Measurements from ENCODE around the gene GLIS1. TPM values are rescaled to one million over a fixed set of nuclear protein-coding genes. Genes with fewer than 3 reads are reported as not detected.

Gene GLIS1
- total and polyA plus RNA-seq, 2 experiments from 2014 or later: 0.77 to 0.95 TPM

GRCh38 chr1:53545663-53546408 lies 193.1 kb downstream of the GLIS1 start:
- DNase-seq (ENCODE audit: low read depth in 1 of 2, low spot score in 1 of 2): no peak
- no peak for TF ChIP-seq CTCF (IDR thresholded peaks at IDR 0.05; ENCODE audit: low read depth, low read length)
- Histone ChIP-seq H3K9me3 (ENCODE audit: low read depth) (no peaks in the 10 kb centered on the region), H3K4me3 (no peak overlapping the region), H3K4me1 (ENCODE audit: low read depth) (peaks cover 11% of the 10 kb centered on the region), H3K36me3 (no peaks in the 10 kb centered on the region), H3K27me3 (no peaks in the 10 kb centered on the region), H3K27ac (no peak overlapping the region)

DNA sequence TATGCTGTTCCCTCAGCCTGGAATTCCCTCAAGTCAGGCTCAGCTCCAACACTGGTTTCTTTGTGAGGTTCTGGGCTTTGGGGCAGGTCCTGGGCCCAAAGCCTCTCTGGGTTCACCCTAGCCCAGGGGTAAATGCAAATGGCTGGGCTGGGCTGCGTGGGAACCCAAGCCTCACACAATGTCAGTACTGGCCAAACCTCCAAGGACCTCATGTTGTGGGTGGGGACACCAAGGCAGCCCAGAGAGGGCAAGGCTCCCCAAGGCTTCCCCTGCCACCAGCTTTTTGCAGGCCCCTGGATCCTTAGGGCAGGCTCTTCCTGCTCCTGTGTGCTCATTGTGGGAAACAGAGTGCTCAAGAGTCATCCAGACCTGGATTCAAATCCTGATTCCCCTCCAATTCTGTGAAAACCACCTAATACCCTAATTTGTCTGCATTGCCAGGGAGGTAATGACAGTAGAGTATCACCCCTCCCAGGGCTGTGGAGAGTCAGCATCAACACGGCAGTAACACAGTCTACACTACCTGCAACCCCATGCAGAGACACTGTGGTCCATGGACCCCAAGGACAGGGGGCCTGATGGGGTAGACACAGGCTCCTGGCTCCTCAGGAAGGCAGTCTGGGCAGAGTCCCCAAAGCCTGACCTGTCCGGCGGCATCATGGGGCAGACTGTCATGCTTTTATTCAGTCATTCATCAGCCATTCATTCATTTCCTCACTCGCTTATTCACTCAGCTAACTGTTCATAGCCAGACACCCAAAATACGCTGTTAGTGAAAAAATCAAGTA lies 194.0 kb downstream of the GLIS1 start:
- no peak for DNase-seq (ENCODE audit: low read depth in 1 of 2, low spot score in 1 of 2)
- no peaks in the 10 kb centered on the region for H3K36me3 ChIP-seq
- no peaks in the 10 kb centered on the region for H3K9me3 ChIP-seq (ENCODE audit: low read depth)
- no peaks in the 10 kb centered on the region for H3K27me3 ChIP-seq
- no peak for TF ChIP-seq CTCF (IDR thresholded peaks at IDR 0.05; ENCODE audit: low read depth, low read length)
- H3K27ac ChIP-seq: no peak overlapping the region
- peaks cover 8% of the 10 kb centered on the region for H3K4me1 ChIP-seq (ENCODE audit: low read depth)
- H3K4me3 ChIP-seq: no peak overlapping the region

DNA sequence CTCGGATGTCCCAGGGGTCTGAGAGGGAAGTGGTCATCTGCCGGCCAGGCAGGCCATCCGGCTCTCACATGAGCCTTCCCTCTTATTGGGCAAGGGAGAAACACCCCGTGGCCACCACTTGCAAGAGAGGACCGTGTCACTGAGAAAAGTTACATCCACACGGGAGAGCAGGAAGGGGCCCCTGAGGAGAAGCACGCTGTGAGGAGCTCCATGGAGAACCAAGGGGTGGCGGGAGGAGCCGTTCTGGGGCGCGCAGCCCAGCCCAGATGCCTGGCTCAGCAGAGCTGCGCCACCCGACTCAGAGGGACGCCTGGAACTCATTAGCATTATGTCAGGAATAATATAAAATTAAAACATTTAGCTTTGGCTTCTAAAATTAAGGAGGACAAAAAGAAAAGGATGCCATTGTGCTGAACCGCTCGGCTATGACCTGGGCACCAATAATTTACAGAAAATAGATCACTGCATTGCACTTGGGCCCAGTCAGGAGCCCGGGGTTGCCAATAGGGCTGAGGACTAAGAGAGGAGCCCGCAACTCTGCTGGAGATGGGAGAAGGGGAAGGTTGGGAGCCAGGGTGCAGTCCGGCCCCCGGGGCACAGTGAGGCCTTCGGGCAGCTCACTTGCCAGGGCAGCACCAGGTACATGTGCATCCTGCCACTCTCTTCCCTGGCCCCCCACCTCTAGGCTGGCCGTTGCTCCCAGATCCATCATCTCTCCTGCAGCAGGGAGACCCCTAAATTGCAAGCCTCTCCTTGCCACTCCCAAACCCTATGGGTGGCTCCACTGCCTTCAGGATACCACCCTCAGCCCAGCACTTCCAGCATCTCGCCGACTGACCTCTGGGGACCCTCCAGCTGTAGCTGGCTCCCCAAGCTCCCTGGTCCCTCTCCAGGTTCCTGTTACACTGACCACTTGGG lies 194.9 kb downstream of the GLIS1 start:
- H3K36me3 ChIP-seq: no peaks in the 10 kb centered on the region
- no peak overlapping the region for H3K4me3 ChIP-seq
- no peak overlapping the region for H3K27ac ChIP-seq
- DNase-seq (ENCODE audit: low read depth in 1 of 2, low spot score in 1 of 2): no peak
- no peaks in the 10 kb centered on the region for H3K27me3 ChIP-seq
- H3K4me1 ChIP-seq (ENCODE audit: low read depth): peaks cover 3% of the 10 kb centered on the region
- H3K9me3 ChIP-seq (ENCODE audit: low read depth): no peaks in the 10 kb centered on the region
- TF ChIP-seq CTCF (IDR thresholded peaks at IDR 0.05; ENCODE audit: low read depth, low read length): no peak

GRCh38 chr1:53543130-53543777 lies 195.7 kb downstream of the GLIS1 start:
- no peaks in the 10 kb centered on the region for H3K4me1 ChIP-seq (ENCODE audit: low read depth)
- no peak for DNase-seq (ENCODE audit: low read depth in 1 of 2, low spot score in 1 of 2)
- H3K9me3 ChIP-seq (ENCODE audit: low read depth): no peaks in the 10 kb centered on the region
- no peak overlapping the region for H3K27ac ChIP-seq
- no peaks in the 10 kb centered on the region for H3K27me3 ChIP-seq
- no peak overlapping the region for H3K4me3 ChIP-seq
- no peaks in the 10 kb centered on the region for H3K36me3 ChIP-seq
- TF ChIP-seq CTCF (IDR thresholded peaks at IDR 0.05; ENCODE audit: low read depth, low read length): no peak

- H3K27ac ChIP-seq: no peak overlapping the region
Measured at GRCh38 chr1:53542551-53542950, 196.4 kb downstream of the GLIS1 start.

More at GRCh38 chr1:53542551-53542950, 196.4 kb downstream of the GLIS1 start:
- TF ChIP-seq CTCF (IDR thresholded peaks at IDR 0.05; ENCODE audit: low read depth, low read length): no peak
- Histone ChIP-seq H3K27me3 (no peaks in the 10 kb centered on the region), H3K36me3 (no peaks in the 10 kb centered on the region), H3K9me3 (ENCODE audit: low read depth) (no peaks in the 10 kb centered on the region), H3K4me3 (no peak overlapping the region), H3K4me1 (ENCODE audit: low read depth) (no peaks in the 10 kb centered on the region)
- DNase-seq (ENCODE audit: low read depth in 1 of 2, low spot score in 1 of 2): no peak

All from cardiac muscle cell (in vitro differentiated cells and primary cell).